GM18507 (cell line): ENCODE data around the gene SIRPA.

Source experiments
- DNase-seq: peaks from one replicate; pipeline ENCODE4 v3.0.0; 2011; ENCODE audit warnings: low read depth; ENCODE audit not compliant: insufficient read length; ENCODE audit errors: extremely low spot score
- FAIRE-seq: peaks from 2 replicates; lab custom pipeline; 2011; peaks lifted over from hg19 to GRCh38; lab: Jason Lieb, UNC

Gene SIRPA

GRCh38 chr20:1867495-1868260 is 27.5 kb upstream of the SIRPA start:
- DNase-seq = no peak
- no peak for FAIRE-seq

- FAIRE-seq = no peak
- no peak for DNase-seq
These were observed 26.4 kb upstream of the SIRPA start for GRCh38 chr20:1868856-1869255.

GRCh38 chr20:1870323-1870722 is 24.9 kb upstream of the SIRPA start:
- DNase-seq = no peak
- no peak for FAIRE-seq

- DNase-seq (no peak), FAIRE-seq (peak; percentile 81)
These were observed 24.2 kb upstream of the SIRPA start for GRCh38 chr20:1870792-1871550.

DNA sequence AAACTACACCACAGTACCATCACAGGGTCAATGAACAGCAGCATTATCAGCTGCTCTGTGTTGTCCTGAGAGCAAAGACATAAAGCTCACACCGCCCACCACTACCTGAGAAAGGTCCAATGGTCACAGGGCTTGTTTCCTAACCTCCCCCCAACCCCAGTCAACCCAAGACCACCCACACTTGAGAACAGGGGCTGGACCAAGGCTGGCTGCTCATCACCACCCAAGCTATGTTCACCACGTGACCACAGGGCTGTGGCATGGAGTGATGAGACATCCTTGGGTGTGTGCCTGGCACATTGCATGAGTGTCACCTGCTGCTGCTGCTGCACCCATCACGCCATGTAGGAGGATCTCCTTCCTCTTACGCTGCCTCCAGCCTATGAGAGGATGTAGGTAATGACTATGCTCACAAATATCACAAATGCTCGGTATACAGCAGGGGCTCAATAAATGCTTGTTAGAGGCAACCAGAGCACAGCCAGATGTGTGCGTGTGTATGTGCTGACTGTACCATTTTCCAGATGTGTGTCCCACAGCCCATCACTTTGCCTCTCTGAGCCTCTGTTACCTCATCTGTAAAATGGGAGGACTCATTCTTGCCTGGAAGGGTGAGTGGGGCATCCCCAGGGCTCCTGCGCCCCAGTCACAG is 23.3 kb upstream of the SIRPA start:
- FAIRE-seq = peak; percentile 61

DNA sequence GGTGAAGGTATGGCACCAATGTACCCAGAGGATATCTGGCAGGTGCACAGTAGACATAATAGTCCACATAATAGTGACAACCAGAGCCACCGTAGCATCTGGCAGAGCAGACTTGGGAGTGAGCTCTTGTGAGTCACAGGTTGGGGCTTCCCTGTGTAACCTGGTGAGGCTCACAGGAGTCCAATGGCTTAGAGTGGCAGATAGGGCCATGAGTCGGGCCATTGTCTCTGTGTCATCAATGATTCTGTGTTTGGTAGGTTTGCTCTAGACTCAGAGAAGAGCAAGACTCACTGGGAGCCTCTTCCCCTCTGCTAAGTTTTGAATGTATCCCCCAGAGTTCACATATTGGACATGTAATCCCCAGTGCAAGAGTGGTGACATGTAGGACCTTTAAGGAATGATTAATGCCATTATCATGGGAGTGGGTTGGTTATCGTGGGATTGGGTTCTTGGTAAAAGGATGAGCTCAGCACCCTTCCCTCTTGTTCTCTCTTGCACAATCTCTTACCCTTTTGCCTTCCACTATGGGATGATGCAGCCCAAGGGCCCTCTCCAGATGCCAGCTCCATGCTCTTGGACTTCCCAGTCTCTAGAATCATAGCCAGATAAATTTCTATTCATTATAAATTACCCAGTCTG is 22.6 kb upstream of the SIRPA start:
- FAIRE-seq (no peak), DNase-seq (no peak)

More for the DNA sequence above, 23.3 kb upstream of the SIRPA start:
- DNase-seq = no peak

- FAIRE-seq = no peak
- DNase-seq = no peak
These were observed 20.6 kb upstream of the SIRPA start for GRCh38 chr20:1874450-1875182.

DNA sequence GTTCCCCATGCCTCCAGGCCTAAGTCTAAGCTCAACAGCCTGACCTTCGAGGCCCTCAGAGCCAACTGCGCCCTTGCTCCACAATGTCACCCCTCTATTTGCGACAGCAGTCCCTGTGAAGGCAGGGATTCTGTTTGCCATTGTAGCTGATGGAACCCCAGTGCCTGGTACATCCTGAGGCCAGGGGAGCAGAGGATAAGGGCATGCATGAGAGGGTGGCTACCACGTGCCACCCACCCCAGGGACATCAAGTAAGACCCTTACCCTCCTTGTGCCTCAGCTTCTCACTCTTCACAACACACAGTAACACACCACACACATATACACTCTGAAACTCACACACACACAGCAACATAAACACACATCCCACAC is 20.0 kb upstream of the SIRPA start:
- FAIRE-seq (no peak), DNase-seq (no peak)

DNA sequence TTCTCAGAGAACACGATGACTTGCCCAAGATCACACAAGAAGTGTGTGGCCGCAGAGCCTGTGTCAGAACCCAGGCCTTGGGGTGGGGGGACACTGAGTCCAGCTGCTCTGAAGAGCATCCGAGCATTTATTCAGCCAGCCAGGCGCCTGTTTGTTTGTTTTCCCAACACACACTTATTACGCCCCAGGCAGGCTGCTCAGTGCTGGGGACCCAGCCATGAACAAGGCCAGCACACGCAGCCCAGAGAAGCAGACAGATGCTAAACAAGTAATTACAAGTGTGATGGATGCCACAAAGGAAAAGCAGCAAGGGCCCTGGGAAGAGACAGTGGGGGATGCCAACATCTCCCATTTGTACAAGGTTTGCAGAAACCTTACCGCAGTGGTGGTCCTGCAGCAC is 19.4 kb upstream of the SIRPA start:
- FAIRE-seq (no peak), DNase-seq (no peak)

GRCh38 chr20:1876217-1876921 is 18.8 kb upstream of the SIRPA start:
- FAIRE-seq (no peak), DNase-seq (no peak)

DNA sequence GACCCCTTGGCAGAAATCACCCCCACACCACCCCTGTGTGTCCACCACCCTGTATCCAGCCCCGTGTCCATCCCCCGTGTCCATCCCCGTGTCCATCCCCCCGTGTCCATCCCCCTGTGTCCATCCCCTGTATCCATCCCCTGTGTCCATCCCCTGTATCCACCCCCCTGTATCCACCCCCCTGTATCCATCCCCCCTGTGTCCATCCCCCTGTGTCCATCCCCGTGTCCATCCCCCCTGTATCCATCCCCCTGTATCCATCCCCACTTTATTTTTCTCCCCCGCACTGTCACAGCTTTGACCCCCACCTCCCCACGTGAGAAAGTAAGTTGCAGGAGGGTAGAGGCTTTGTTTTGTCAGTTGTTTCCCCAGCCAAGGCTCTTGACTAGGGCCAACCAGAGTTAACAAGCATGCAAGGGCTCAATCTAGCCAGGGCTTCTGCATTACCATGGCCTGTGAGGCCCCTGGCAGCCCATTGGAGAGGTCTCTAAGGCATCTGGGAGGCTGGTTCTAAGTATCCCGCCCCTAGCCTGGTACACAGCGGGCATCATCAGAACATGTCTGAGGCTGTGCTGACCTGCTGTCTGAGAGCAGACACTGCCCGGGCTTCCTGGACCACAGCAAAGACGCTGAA is 18.1 kb upstream of the SIRPA start:
- peak; percentile 65 for FAIRE-seq
- no peak for DNase-seq

- FAIRE-seq (no peak), DNase-seq (no peak)
These were observed 17.5 kb upstream of the SIRPA start for GRCh38 chr20:1877609-1878200.

- DNase-seq = no peak
- no peak for FAIRE-seq
These were observed 15.8 kb upstream of the SIRPA start for GRCh38 chr20:1879369-1879768.

DNA sequence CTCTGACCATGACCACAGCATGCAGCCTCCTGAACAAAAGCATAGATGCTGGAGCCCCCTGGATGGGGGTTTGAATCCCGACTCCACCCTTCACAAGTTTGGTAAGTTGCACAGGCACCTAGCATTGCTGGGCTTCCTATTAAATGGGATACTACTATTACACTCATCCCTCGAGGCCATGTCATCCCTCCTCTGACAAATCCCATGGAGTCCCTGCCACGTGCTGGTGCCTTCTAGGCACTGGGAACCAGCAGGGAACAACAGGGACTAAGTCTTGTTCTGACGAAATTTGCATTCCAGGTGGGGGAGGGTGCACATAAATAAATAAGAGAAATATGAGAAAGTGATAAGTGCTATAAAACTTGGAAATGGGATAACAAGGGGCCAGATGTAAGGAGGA is 15.3 kb upstream of the SIRPA start:
- DNase-seq = no peak
- no peak for FAIRE-seq

GRCh38 chr20:1880529-1881239 is 14.5 kb upstream of the SIRPA start:
- FAIRE-seq = no peak
- DNase-seq = no peak

DNA sequence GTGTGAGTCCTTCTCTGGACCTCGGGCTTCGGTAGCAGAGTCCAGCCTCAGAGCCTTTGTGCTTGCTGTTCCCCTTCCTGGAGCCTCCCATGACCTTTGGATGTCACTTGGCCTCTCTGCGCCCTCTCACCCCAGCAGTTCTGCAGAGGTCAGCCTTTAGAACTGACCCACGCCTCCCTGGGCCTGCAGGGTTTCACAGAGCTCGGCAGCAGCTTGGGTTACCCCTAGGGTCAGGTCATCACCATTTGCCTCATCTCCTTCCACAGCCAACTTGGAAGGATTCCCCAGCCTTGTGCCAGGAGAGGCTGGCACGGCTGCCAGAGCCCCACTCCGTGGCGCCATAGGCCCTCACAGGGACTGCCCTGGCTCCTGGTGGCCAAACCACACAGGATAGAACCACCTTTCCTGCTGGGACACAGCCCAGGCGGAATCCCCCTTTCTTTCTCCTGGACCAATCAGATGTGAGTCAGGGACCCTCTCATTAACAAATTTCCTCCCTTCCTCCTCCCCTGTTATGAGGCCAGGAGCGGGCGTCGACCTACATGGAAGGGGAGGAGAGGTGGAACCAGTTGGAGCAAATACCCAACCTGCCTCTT is 13.9 kb upstream of the SIRPA start:
- no peak for FAIRE-seq
- no peak for DNase-seq

- DNase-seq = no peak
- FAIRE-seq = no peak
These were observed 13.2 kb upstream of the SIRPA start for GRCh38 chr20:1882026-1882425.
